ENCODE measurements around the gene UBXN7. TPM values are rescaled to one million over a fixed set of nuclear protein-coding genes. Genes with fewer than 3 reads are reported as not detected.

The UBXN7 gene
- total RNA-seq, 1 donor from 2014 or later = 31.2 TPM

DNA sequence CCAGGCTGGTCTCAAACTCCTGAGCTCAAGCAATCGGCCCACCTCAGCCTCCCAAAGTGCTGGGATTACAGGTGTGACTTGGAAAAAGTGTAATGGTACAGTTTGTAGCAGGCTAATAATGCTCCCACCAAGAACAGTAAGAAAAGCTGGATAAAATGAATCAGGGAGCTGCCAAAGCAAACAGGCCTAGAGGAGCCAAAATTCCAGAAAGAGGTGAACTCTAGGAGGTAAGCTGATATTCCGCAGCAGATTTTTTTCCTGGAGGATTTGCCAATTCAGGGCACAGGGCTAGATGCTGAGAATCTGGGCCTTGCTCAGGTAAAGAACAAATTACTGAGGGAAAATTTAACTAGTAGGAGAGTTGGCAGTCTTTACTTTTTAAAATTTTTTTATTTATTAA, 133.7 kb downstream of the UBXN7 start:
- DNase-seq = no peak
- H3K4me1 ChIP-seq = no peaks in the 10 kb centered on the region
- no peak for TF ChIP-seq CTCF (IDR thresholded peaks at IDR 0.05; ENCODE audit: borderline replicate concordance)
- peaks cover 11% of the 10 kb centered on the region for H3K36me3 ChIP-seq
- no peaks in the 10 kb centered on the region for H3K9me3 ChIP-seq (replicated peaks)
- intact Hi-C loops (cut with micrococcal nuclease) = no loop called here
- H3K27ac ChIP-seq (replicated peaks) = no peak overlapping the region
- H3K4me3 ChIP-seq = no peak overlapping the region
- no peaks in the 10 kb centered on the region for H3K27me3 ChIP-seq (ENCODE audit: low read depth)

Other genes starting within 250 kb of the UBXN7 start
- not detected for gene ZDHHC19, start 221.0 kb downstream of the UBXN7 start, total RNA-seq
- not detected for gene SLC51A, start 215.9 kb downstream of the UBXN7 start, total RNA-seq
- gene PCYT1A, start 144.7 kb downstream of the UBXN7 start, total RNA-seq = 93.6 TPM
- gene DYNLT2B, start 114.2 kb downstream of the UBXN7 start, total RNA-seq = 3.9 TPM
- gene TM4SF19, start 94.0 kb downstream of the UBXN7 start, total RNA-seq = not detected
- 18.9 TPM for gene RNF168, start 71.3 kb upstream of the UBXN7 start, total RNA-seq
- 73.0 TPM for gene SMCO1, start 82.9 kb upstream of the UBXN7 start, total RNA-seq
- 10.0 TPM for gene WDR53, start 136.1 kb upstream of the UBXN7 start, total RNA-seq
- 7.3 TPM for gene FBXO45, start 136.2 kb upstream of the UBXN7 start, total RNA-seq
- gene NRROS, start 207.3 kb upstream of the UBXN7 start, total RNA-seq = 2.4 TPM

Data from left ventricle myocardium inferior (tissue), 1 donor.